RWPE2 (cell line): Measurements from ENCODE around the gene NFIL3.
A peak's percentile ranks its signal among the peaks of the same experiment; 100 is the strongest.

Source experiments
- ATAC-seq: fragments of 200-7000 bp; cut with Tn5 transposase; 3 replicates; pipeline ENCODE4 v1.9.1; 2021; ENCODE audit warnings: low read depth
- DNase-seq: peaks from one replicate; pipeline ENCODE4 v3.0.0-alpha.2; 2020; ENCODE audit warnings: low spot score
- H3K27ac ChIP-seq: fragments of 450-650 bp; 2 replicates; pipeline ENCODE4 v1.5.1; 2017; ENCODE audit warnings: mild to moderate bottlenecking; ENCODE audit not compliant: poor library complexity, severe bottlenecking
- H3K27me3 ChIP-seq: fragments of 250-450 bp; sonication (Bioruptor Pico); 2 replicates; pipeline ENCODE4 v1.5.1; 2021; ENCODE audit warnings: mild to moderate bottlenecking, moderate library complexity; ENCODE audit not compliant: insufficient read depth, poor library complexity, severe bottlenecking
- H3K36me3 ChIP-seq: fragments of 250-450 bp; sonication (Bioruptor Pico); 2 replicates; pipeline ENCODE4 v1.5.1; 2020; ENCODE audit warnings: low read depth, mild to moderate bottlenecking, moderate library complexity
- H3K4me1 ChIP-seq: fragments of 250-450 bp; sonication (Bioruptor Pico); 2 replicates; pipeline ENCODE4 v1.5.1; 2021; ENCODE audit warnings: mild to moderate bottlenecking, moderate library complexity; ENCODE audit not compliant: insufficient read depth, poor library complexity, severe bottlenecking
- H3K4me3 ChIP-seq: fragments of 250-450 bp; sonication (Bioruptor Pico); 2 replicates; pipeline ENCODE4 v1.5.1; 2021; ENCODE audit warnings: mild to moderate bottlenecking, moderate library complexity; ENCODE audit not compliant: severe bottlenecking
- H3K9me3 ChIP-seq: fragments of 250-450 bp; sonication (Bioruptor Pico); 2 replicates; pipeline ENCODE4 v1.5.1; 2021; ENCODE audit warnings: mild to moderate bottlenecking, moderate library complexity; ENCODE audit not compliant: severe bottlenecking
- CTCF ChIP-seq: fragments of 450-650 bp; IDR thresholded peaks from one replicate; pipeline ENCODE4 v1.5.1; 2017; ENCODE audit warnings: mild to moderate bottlenecking, moderate library complexity; ENCODE audit not compliant: poor library complexity, severe bottlenecking

Gene NFIL3

GRCh38 chr9:91419222-91420191, 4.1 kb downstream of the NFIL3 start:
- no peaks in the 10 kb centered on the region for H3K27me3 ChIP-seq
- ATAC-seq (peak; percentile 40), DNase-seq (peak; percentile 80)
- H3K27ac ChIP-seq: peak overlapping the region; percentile 83
- H3K4me1 ChIP-seq: peaks cover 45% of the 10 kb centered on the region
- H3K9me3 ChIP-seq: no peaks in the 10 kb centered on the region
- H3K36me3 ChIP-seq: 0 out of 2 replicates have a peak, but pooled peaks cover 4% of the 10 kb centered on the region
- no peak for TF ChIP-seq CTCF
- H3K4me3 ChIP-seq: no peak overlapping the region

DNA sequence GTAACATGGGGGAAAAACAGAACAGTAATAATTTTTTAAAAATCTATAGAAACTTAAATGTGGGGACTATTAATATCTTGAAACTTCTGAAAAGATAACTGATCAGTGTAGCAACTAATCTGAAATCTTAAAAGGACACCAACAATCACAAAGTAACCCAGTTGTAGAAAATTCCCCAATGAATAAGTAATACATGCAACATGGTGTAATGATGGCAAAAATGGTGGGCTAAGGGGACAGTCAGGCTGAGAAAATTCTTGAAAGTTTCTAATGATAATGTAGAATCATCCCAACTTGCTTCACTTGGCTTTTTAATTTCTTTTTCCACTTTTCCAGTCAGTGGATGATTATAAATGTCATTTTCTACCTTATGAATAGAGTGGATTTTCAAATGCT, 5.4 kb downstream of the NFIL3 start:
- TF ChIP-seq CTCF: no peak
- H3K36me3 ChIP-seq: 0 out of 2 replicates have a peak, but pooled peaks cover 4% of the 10 kb centered on the region
- peak overlapping the region; percentile 83 for H3K27ac ChIP-seq
- H3K27me3 ChIP-seq: no peaks in the 10 kb centered on the region
- H3K4me3 ChIP-seq: no peak overlapping the region
- peaks cover 50% of the 10 kb centered on the region for H3K4me1 ChIP-seq
- ATAC-seq (no peak), DNase-seq (no peak)
- no peaks in the 10 kb centered on the region for H3K9me3 ChIP-seq

DNA sequence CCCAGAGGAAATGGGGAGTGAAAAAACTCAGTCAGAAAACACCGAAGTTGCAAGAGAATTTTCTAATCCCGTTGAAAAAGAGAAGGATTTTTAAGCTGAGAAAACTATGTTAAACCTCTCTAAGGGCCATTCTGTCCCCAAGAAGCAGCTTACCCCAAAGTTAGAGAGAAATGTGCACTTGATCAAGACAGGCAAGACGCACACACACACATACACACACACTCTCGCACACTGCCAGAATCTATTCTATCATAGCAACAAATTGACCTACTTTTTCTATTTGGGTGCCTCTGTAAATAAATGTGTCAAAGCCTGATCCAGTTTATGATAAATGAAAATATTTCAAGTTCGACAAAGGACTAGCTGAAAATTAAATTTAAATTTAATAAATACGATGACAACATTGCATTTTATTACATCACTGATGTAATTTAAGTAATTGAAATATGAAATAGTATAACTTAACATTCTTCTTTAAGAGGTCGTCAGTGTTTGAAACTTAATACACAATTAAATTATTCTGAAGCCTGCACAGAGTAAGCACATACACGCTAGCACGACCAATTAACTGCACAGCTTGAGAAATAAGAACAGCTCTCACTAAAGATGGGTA, 5.9 kb downstream of the NFIL3 start:
- no peaks in the 10 kb centered on the region for H3K9me3 ChIP-seq
- DNase-seq (no peak), ATAC-seq (no peak)
- H3K4me3 ChIP-seq: no peak overlapping the region
- no peaks in the 10 kb centered on the region for H3K27me3 ChIP-seq
- H3K4me1 ChIP-seq: peaks cover 55% of the 10 kb centered on the region
- 0 out of 2 replicates have a peak, but pooled peaks cover 4% of the 10 kb centered on the region for H3K36me3 ChIP-seq
- H3K27ac ChIP-seq: no peak overlapping the region
- no peak for TF ChIP-seq CTCF

DNA sequence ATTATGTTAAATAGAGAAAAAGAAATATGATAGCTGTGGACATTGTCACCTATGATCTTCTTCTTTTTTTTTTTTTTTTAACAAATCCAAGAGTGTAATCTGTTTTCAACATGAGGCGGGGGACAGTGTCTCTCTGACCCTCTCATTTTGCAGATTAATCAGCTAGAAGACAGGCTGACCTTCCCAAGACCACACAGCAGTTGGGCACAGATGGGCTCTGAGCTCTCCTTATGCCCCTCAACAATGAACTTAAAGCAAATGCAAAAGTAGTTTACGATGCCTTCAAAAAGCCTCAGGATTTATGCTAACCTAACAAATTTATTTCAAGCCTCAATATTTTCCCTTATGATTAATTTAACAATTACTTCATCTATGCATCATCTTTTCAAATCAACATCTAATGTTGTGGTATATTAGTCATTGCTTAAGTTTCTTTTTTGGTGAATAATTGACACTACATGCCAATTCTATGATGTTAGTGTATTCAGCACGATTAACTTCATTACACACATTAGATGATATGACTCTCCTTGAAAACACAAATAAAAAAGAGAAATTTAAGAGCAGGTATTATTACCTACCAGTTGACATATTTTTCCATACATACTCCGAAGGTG, 7.4 kb downstream of the NFIL3 start:
- H3K4me3 ChIP-seq: no peak overlapping the region
- H3K4me1 ChIP-seq: peaks cover 70% of the 10 kb centered on the region
- no peaks in the 10 kb centered on the region for H3K9me3 ChIP-seq
- DNase-seq (no peak), ATAC-seq (peak; percentile 60)
- TF ChIP-seq CTCF: no peak
- no peaks in the 10 kb centered on the region for H3K27me3 ChIP-seq
- H3K27ac ChIP-seq: peak overlapping the region; percentile 10
- H3K36me3 ChIP-seq: peaks cover 4% of the 10 kb centered on the region; the same call in 1 of the 2 replicates
